Measurements from ENCODE around the gene FOXN4. TPM values are rescaled to one million over a fixed set of nuclear protein-coding genes. Genes with fewer than 3 reads are reported as not detected.

The FOXN4 gene
- total RNA-seq, 1 experiment from 2014 or later, result 0.52 TPM

DNA sequence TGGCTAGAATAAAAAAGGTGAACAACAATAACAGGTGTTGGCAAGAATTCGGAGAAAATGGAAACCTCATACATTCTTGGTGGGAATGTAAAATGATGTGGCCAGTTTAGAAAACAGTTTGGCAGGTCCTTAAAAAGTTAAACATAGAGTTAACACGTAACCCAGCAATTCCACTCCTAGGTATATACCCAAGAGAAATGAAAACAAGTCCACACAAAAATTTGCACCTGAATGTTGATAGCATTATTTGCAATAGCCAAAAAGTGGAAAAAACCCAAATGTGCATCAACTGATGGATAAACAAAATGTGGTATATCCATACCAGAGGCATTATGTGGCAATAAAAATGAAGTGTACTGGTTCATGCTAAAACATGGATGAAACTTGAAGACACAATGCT, 36.3 kb upstream of the FOXN4 start:
- intact Hi-C loops (cut with micrococcal nuclease), result no loop called here
- no peak overlapping the region for H2AFZ ChIP-seq (ENCODE audit: low read depth, low read length, poor library complexity, severe bottlenecking)
- TF ChIP-seq EZH2phosphoT487 (IDR thresholded peaks at IDR 0.05; ENCODE audit: borderline replicate concordance), result no peak
- TF ChIP-seq, protein P1, sequence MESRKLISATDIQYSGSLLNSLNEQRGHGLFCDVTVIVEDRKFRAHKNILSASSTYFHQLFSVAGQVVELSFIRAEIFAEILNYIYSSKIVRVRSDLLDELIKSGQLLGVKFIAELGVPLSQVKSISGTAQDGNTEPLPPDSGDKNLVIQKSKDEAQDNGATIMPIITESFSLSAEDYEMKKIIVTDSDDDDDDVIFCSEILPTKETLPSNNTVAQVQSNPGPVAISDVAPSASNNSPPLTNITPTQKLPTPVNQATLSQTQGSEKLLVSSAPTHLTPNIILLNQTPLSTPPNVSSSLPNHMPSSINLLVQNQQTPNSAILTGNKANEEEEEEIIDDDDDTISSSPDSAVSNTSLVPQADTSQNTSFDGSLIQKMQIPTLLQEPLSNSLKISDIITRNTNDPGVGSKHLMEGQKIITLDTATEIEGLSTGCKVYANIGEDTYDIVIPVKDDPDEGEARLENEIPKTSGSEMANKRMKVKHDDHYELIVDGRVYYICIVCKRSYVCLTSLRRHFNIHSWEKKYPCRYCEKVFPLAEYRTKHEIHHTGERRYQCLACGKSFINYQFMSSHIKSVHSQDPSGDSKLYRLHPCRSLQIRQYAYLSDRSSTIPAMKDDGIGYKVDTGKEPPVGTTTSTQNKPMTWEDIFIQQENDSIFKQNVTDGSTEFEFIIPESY (IDR thresholded peaks at IDR 0.05; ENCODE audit: extremely low read depth, insufficient replicate concordance, low read length), result no peak
- TF ChIP-seq ZNF274 (IDR thresholded peaks at IDR 0.05; ENCODE audit: low read depth, low read length), result no peak
- no peak for TF ChIP-seq SP1 (IDR thresholded peaks at IDR 0.05; ENCODE audit: low read depth)
- no peak for TF ChIP-seq ZFX (IDR thresholded peaks at IDR 0.05)
- no peak for TF ChIP-seq EZH2 (IDR thresholded peaks at IDR 0.05)
- no peak for TF ChIP-seq SIN3A (IDR thresholded peaks at IDR 0.05; ENCODE audit: low read depth)
- no peak for TF ChIP-seq CBX3 (IDR thresholded peaks at IDR 0.05; ENCODE audit: low read depth)
- TF ChIP-seq, protein P2, sequence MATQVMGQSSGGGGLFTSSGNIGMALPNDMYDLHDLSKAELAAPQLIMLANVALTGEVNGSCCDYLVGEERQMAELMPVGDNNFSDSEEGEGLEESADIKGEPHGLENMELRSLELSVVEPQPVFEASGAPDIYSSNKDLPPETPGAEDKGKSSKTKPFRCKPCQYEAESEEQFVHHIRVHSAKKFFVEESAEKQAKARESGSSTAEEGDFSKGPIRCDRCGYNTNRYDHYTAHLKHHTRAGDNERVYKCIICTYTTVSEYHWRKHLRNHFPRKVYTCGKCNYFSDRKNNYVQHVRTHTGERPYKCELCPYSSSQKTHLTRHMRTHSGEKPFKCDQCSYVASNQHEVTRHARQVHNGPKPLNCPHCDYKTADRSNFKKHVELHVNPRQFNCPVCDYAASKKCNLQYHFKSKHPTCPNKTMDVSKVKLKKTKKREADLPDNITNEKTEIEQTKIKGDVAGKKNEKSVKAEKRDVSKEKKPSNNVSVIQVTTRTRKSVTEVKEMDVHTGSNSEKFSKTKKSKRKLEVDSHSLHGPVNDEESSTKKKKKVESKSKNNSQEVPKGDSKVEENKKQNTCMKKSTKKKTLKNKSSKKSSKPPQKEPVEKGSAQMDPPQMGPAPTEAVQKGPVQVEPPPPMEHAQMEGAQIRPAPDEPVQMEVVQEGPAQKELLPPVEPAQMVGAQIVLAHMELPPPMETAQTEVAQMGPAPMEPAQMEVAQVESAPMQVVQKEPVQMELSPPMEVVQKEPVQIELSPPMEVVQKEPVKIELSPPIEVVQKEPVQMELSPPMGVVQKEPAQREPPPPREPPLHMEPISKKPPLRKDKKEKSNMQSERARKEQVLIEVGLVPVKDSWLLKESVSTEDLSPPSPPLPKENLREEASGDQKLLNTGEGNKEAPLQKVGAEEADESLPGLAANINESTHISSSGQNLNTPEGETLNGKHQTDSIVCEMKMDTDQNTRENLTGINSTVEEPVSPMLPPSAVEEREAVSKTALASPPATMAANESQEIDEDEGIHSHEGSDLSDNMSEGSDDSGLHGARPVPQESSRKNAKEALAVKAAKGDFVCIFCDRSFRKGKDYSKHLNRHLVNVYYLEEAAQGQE (IDR thresholded peaks at IDR 0.05; ENCODE audit: low read depth), result no peak

More for the DNA sequence above, 36.3 kb upstream of the FOXN4 start:
- Histone ChIP-seq H3K9me3 (ENCODE audit: control insufficient read depth in 1 of 2, insufficient read depth in 1 of 2, low read depth in 1 of 2, low read length in 2 of 2) (no peaks in the 10 kb centered on the region), H3K79me2 (ENCODE audit: insufficient read depth, low read length) (no peaks in the 10 kb centered on the region), H4K20me1 (ENCODE audit: insufficient read depth) (no peaks in the 10 kb centered on the region), H3K27me3 (ENCODE audit: insufficient read depth, low read length) (no peaks in the 10 kb centered on the region), H3K9ac (ENCODE audit: low read length) (no peak overlapping the region), H3K27ac (ENCODE audit: low read depth, low read length) (no peak overlapping the region), H3K36me3 (ENCODE audit: control insufficient read depth in 1 of 2, insufficient read depth in 2 of 2, low read length in 2 of 2) (no peaks in the 10 kb centered on the region), H3K4me2 (ENCODE audit: low read length) (no peak overlapping the region), H3K4me1 (ENCODE audit: control insufficient read depth in 1 of 2, insufficient read depth in 2 of 2, low read length in 2 of 2) (no peaks in the 10 kb centered on the region), H3K4me3 (replicated peaks in 1 of 2; ENCODE audit: low read depth in 1 of 2, low read length in 2 of 2) (no peak overlapping the region), H3K9me2 (ENCODE audit: insufficient read depth) (no peaks in the 10 kb centered on the region)
- ChIA-PET RAD21 (ENCODE audit: low non-redundant PET in 1 of 2, low total read pairs in 2 of 2, uncharacterized antibody in 2 of 2, unreplicated experiment in 2 of 2) (no interaction called here), POLR2A (no interaction called here), CTCF (no interaction called here)
- no peak for DNase-seq (ENCODE audit: low read depth, low spot score)
- no peak for ATAC-seq
- no TSS peak for BruUV-seq (replicated peaks)

Data from HCT116 (cell line).